Measurements from ENCODE around the gene NOPCHAP1. TPM values are rescaled to one million over a fixed set of nuclear protein-coding genes. Genes with fewer than 3 reads are reported as not detected.

The NOPCHAP1 gene
- total and polyA plus RNA-seq, 2 of the 8 experiments (the other 6 are each of a cell fraction or from before 2014, with no cell fraction given) = 14.9 to 39.5 TPM

DNA sequence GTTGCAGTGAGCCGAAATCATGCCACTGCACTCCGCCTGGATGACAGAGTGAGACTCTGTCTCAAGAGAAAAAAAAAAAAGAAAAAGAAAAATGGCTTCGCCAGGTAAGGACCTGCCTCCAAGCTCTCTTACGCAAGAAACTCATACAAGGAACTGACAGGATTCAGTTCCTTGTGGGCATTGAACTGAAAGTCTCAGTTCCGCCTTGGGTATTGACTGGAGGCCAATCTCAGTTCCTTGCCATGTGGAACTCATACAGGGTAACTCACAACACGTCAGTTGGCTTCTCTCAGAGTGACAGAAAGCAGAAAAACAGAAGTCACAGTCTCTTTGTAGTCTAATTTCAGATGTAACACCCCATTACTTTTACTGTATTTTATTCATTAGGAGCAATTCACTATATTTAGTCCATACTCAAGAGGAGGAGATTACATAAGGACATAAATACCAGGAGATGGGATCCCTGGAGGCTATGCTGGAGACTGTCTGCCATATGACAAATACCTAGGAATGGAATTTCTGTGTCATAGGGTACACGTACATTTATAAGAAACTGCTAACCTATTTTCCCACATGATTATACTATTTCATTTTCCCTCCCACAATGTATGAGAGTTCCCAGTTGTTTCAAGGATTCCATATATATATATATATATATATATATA is 11.4 kb upstream of the NOPCHAP1 start:
- Histone ChIP-seq H3K14ac (ENCODE audit: insufficient read length) (no peak overlapping the region), H2BK15ac (ENCODE audit: low read length) (no peak overlapping the region), H3K23me2 (ENCODE audit: low read depth, low read length) (no peaks in the 10 kb centered on the region), H3K56ac (replicated peaks; ENCODE audit: insufficient read length, low read depth, low read length) (no peak overlapping the region), H3K9me3 (ENCODE audit: insufficient read depth in 2 of 2, low read depth in 1 of 2, low read length in 1 of 2) (no peaks in the 10 kb centered on the region), H2BK5ac (ENCODE audit: low read depth, low read length) (no peak overlapping the region), H2BK12ac (ENCODE audit: low read depth, low read length) (no peak overlapping the region), H2BK20ac (ENCODE audit: low read length) (no peak overlapping the region), H2BK120ac (replicated peaks; ENCODE audit: low read depth, low read length) (no peak overlapping the region), H3K4me2 (ENCODE audit: insufficient read depth in 1 of 2, low read depth in 2 of 2, low read length in 2 of 2) (no peak overlapping the region), H3K9ac (replicated peaks in 1 of 4; ENCODE audit: extremely low read depth in 1 of 4, low read depth in 3 of 4, low read length in 3 of 4) (no peak overlapping the region), H3K4me1 (replicated peaks in 1 of 4; ENCODE audit: control insufficient read depth in 3 of 4, insufficient read depth in 4 of 4, low read length in 3 of 4) (no peaks in the 10 kb centered on the region), H2AFZ (ENCODE audit: low read length) (no peak overlapping the region), H4K5ac (ENCODE audit: insufficient read length, low read depth, low read length) (no peak overlapping the region), H3K79me1 (ENCODE audit: low read depth, low read length) (no peaks in the 10 kb centered on the region), H3K27me3 (replicated peaks in 1 of 4; ENCODE audit: control insufficient read depth in 3 of 4, extremely low read depth in 1 of 4, insufficient read depth in 3 of 4, low read length in 3 of 4) (no peaks in the 10 kb centered on the region), H3K4me3 (ENCODE audit: extremely low read depth in 1 of 4, insufficient read depth in 2 of 4, low read depth in 3 of 4, low read length in 4 of 4) (no peak overlapping the region), H3K4ac (replicated peaks; ENCODE audit: insufficient read length, low read depth, low read length) (no peak overlapping the region), H3K23ac (ENCODE audit: insufficient read length) (no peak overlapping the region), H3K27ac (ENCODE audit: low read depth, low read length) (no peak overlapping the region), H2AK5ac (ENCODE audit: low read depth, low read length) (no peak overlapping the region), H3K36me3 (ENCODE audit: control insufficient read depth in 2 of 4, insufficient read depth in 4 of 4, low read length in 3 of 4) (no peaks in the 10 kb centered on the region), H4K91ac (replicated peaks; ENCODE audit: insufficient read length, low read length) (no peak overlapping the region), H3K79me2 (ENCODE audit: control insufficient read depth in 1 of 2, insufficient read depth in 2 of 2, low read length in 2 of 2) (no peaks in the 10 kb centered on the region), H4K8ac (ENCODE audit: extremely low read depth, insufficient read depth, low read length) (no peak overlapping the region), H4K20me1 (replicated peaks in 1 of 2; ENCODE audit: control insufficient read depth in 1 of 2, insufficient read depth in 2 of 2, low read length in 2 of 2) (no peaks in the 10 kb centered on the region), H3K18ac (ENCODE audit: extremely low read depth, low read length) (no peak overlapping the region)
- CTCF ChIA-PET (ENCODE audit: partially characterized antibody) = interaction anchor here (0.8 kb wide), 1 partner anchor 16 kb away, joined by 5 read pairs; no protein-coding TSS in a partner anchor
- POLR2A ChIA-PET (ENCODE audit: partially characterized antibody) = no interaction called here
- FAIRE-seq = no peak
- no peak for DNase-seq (ENCODE audit: low read depth in 1 of 2, low spot score in 2 of 2)
- 81% methylated on average over 7 of the region's 7 CpGs; no CpG with 5 or more reads in 1 of the 2 experiments for WGBS, 2 experiments (ENCODE audit: extremely low coverage in 1 of 2, insufficient coverage in 1 of 2, insufficient read length in 1 of 2, insufficient replicate concordance in 2 of 2, low coverage in 1 of 2, low lambda C conversion rate in 2 of 2, missing lambda C conversion rate in 1 of 2)
- no peak for TF ChIP-seq ZNF274 (IDR thresholded peaks at IDR 0.05; ENCODE audit: borderline replicate concordance, extremely low read depth, low read length)
- no peak for TF ChIP-seq RFX5 (IDR thresholded peaks at IDR 0.05; ENCODE audit: borderline replicate concordance, low read depth, low read length)
- no peak for TF ChIP-seq GABPA (IDR thresholded peaks at IDR 0.05; ENCODE audit: borderline replicate concordance, insufficient read depth, low read length)
- TF ChIP-seq HDAC2 (IDR thresholded peaks at IDR 0.05; ENCODE audit: borderline replicate concordance in 1 of 2, low read depth in 2 of 2, low read length in 2 of 2) = no peak
- TF ChIP-seq KDM4A (IDR thresholded peaks at IDR 0.05; ENCODE audit: low read depth, low read length, severe bottlenecking) = no peak
- TF ChIP-seq TAF7 (optimal IDR thresholded peaks at IDR 0.05; ENCODE audit: borderline replicate concordance, low read depth, low read length) = no peak
- no peak for TF ChIP-seq MAFK (IDR thresholded peaks at IDR 0.05; ENCODE audit: low read depth, low read length)
- no peak for TF ChIP-seq EGR1 (IDR thresholded peaks at IDR 0.05; ENCODE audit: borderline replicate concordance, low read depth, low read length)
- no peak for TF ChIP-seq BACH1 (IDR thresholded peaks at IDR 0.05; ENCODE audit: low read length)
- no peak for TF ChIP-seq RAD21 (IDR thresholded peaks at IDR 0.05 in 1 of 2, conservative IDR thresholded peaks at IDR 0.05 in 1 of 2; ENCODE audit: low read depth in 2 of 2, low read length in 2 of 2)
- no peak for TF ChIP-seq MAX (IDR thresholded peaks at IDR 0.05)
- no peak for TF ChIP-seq EP300 (IDR thresholded peaks at IDR 0.05; ENCODE audit: borderline replicate concordance in 1 of 2, low read depth in 2 of 2, low read length in 2 of 2)
